Measurements from ENCODE around the gene MYO3B. TPM values are rescaled to one million over a fixed set of nuclear protein-coding genes. Genes with fewer than 3 reads are reported as not detected.

Gene MYO3B
- total and polyA plus RNA-seq, 2 donors (not counting 1 experiment from before 2014, with no cell fraction given), result not detected

DNA sequence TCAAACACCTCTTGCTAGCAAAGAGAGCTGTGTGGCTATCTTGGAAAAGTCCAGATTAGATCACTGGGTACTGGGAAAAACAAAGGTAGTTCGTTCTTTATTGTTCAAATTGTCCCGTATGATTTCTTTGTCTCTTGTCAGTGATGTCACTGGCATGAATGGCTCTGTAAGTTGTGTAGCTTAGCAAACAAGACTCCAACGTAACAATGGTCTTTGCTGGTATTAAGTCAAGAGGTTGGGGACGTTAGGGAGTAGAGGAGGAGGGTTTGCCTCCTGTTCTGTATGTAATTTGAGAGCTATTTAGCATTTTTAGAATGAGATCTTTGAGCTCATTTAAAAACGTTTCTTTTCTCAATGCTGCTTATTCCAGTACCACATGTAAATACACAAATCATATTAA lies 320.7 kb downstream of the MYO3B start:
- ATAC-seq (ENCODE audit: low read depth) (no peak), DNase-seq (no peak)
- Histone ChIP-seq H3K9me3 (ENCODE audit: control extremely low read depth in 1 of 3, control insufficient read depth in 2 of 3, insufficient read depth in 1 of 3, low read length in 2 of 3) (no peaks in the 10 kb centered on the region), H3K4me2 (replicated peaks; ENCODE audit: low read depth, low read length, poor library complexity, severe bottlenecking) (no peak overlapping the region), H3K9ac (ENCODE audit: low read length) (no peak overlapping the region), H3K79me2 (ENCODE audit: control insufficient read depth, insufficient read depth, low read length) (no peaks in the 10 kb centered on the region), H3K4me3 (ENCODE audit: control extremely low read depth in 1 of 5, extremely low read depth in 1 of 5, insufficient read depth in 1 of 5, low read depth in 2 of 5, low read length in 4 of 5) (no peak overlapping the region), H3K27me3 (replicated peaks in 1 of 4; ENCODE audit: control extremely low read depth in 1 of 4, control insufficient read depth in 3 of 4, insufficient read depth in 4 of 4, low read length in 3 of 4) (peaks cover 0 to 6% (median 0%) of the 10 kb centered on the region in 4 experiments), H2AFZ (ENCODE audit: insufficient read depth, low read depth, low read length, poor library complexity, severe bottlenecking) (no peak overlapping the region), H3K4me1 (ENCODE audit: control insufficient read depth in 2 of 2, insufficient read depth in 2 of 2, low read length in 2 of 2) (no peaks in the 10 kb centered on the region), H3K27ac (ENCODE audit: low read length in 2 of 2) (no peak overlapping the region), H3K36me3 (replicated peaks in 1 of 2; ENCODE audit: control extremely low read depth in 1 of 2, control insufficient read depth in 1 of 2, extremely low read depth in 1 of 2, insufficient read depth in 2 of 2, low read length in 1 of 2) (no peaks in the 10 kb centered on the region), H4K20me1 (ENCODE audit: control insufficient read depth, insufficient read depth, low read length, poor library complexity, severe bottlenecking) (no peaks in the 10 kb centered on the region)
- intact Hi-C loops (cut with micrococcal nuclease), result no loop called here
- CTCF ChIA-PET, result no interaction called here
- POLR2A ChIA-PET, result no interaction called here
- no peaks in the 10 kb centered on the region for H3K4me1 Mint-ChIP-seq
- no peak overlapping the region for H3K27ac Mint-ChIP-seq
- H3K4me3 Mint-ChIP-seq, result no peak overlapping the region
- no peaks in the 10 kb centered on the region for H3K9me3 Mint-ChIP-seq (ENCODE audit: insufficient read depth)
- whole genome bisulfite sequencing (ENCODE audit: insufficient coverage), result 67% methylated on average over 3 of the region's 5 CpGs
- TF ChIP-seq, protein P1, sequence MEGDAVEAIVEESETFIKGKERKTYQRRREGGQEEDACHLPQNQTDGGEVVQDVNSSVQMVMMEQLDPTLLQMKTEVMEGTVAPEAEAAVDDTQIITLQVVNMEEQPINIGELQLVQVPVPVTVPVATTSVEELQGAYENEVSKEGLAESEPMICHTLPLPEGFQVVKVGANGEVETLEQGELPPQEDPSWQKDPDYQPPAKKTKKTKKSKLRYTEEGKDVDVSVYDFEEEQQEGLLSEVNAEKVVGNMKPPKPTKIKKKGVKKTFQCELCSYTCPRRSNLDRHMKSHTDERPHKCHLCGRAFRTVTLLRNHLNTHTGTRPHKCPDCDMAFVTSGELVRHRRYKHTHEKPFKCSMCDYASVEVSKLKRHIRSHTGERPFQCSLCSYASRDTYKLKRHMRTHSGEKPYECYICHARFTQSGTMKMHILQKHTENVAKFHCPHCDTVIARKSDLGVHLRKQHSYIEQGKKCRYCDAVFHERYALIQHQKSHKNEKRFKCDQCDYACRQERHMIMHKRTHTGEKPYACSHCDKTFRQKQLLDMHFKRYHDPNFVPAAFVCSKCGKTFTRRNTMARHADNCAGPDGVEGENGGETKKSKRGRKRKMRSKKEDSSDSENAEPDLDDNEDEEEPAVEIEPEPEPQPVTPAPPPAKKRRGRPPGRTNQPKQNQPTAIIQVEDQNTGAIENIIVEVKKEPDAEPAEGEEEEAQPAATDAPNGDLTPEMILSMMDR (IDR thresholded peaks at IDR 0.05), result no peak
- TF ChIP-seq EZH2 (IDR thresholded peaks at IDR 0.05; ENCODE audit: borderline replicate concordance, insufficient read depth, low read depth, low read length, poor library complexity, severe bottlenecking), result no peak
- peaks cover 4% of the 10 kb centered on the region for H3K27me3 Mint-ChIP-seq

DNA sequence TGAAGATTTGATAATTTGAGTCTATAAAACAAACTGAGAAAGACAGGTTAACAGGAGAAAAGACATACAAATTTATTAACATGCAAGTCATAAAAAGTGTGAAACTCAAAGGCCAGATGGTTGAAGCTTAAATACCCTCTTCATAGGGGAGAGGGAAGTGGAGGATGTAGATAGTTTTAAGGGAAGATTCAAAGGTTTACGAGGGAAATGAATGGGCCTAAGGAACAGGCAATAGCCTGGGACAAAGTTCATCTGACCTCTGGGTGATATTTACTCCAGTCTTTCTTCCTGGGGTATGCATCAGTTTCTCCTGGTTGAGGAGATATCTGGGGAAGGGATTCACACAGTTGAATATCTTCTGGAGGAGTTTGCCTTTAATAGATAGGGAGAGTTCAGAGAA lies 322.2 kb downstream of the MYO3B start:
- H3K27me3 ChIP-seq (replicated peaks in 1 of 4; ENCODE audit: control extremely low read depth in 1 of 4, control insufficient read depth in 3 of 4, insufficient read depth in 4 of 4, low read length in 3 of 4), result peaks cover 0 to 6% (median 0%) of the 10 kb centered on the region in 4 experiments
- H3K4me2 ChIP-seq (replicated peaks; ENCODE audit: low read depth, low read length, poor library complexity, severe bottlenecking), result no peak overlapping the region
- no peaks in the 10 kb centered on the region for H3K9me3 Mint-ChIP-seq (ENCODE audit: insufficient read depth)
- WGBS (ENCODE audit: insufficient coverage), result 90% methylated on average over 1 of the region's 1 CpG
- intact Hi-C loops (cut with micrococcal nuclease), result no loop called here
- no peaks in the 10 kb centered on the region for H3K4me1 ChIP-seq (ENCODE audit: control insufficient read depth in 2 of 2, insufficient read depth in 2 of 2, low read length in 2 of 2)
- no peak overlapping the region for H3K4me3 Mint-ChIP-seq
- DNase-seq, result no peak
- H3K36me3 ChIP-seq (replicated peaks in 1 of 2; ENCODE audit: control extremely low read depth in 1 of 2, control insufficient read depth in 1 of 2, extremely low read depth in 1 of 2, insufficient read depth in 2 of 2, low read length in 1 of 2), result no peaks in the 10 kb centered on the region
- no peak overlapping the region for H3K27ac ChIP-seq (ENCODE audit: low read length in 2 of 2)
- H3K4me1 Mint-ChIP-seq, result no peaks in the 10 kb centered on the region
- no peak overlapping the region for H3K9ac ChIP-seq (ENCODE audit: low read length)
- no peaks in the 10 kb centered on the region for H4K20me1 ChIP-seq (ENCODE audit: control insufficient read depth, insufficient read depth, low read length, poor library complexity, severe bottlenecking)
- ChIA-PET POLR2A (no interaction called here), CTCF (no interaction called here)
- H3K9me3 ChIP-seq (ENCODE audit: control extremely low read depth in 1 of 3, control insufficient read depth in 2 of 3, insufficient read depth in 1 of 3, low read length in 2 of 3), result no peaks in the 10 kb centered on the region
- TF ChIP-seq, protein P1 (IDR thresholded peaks at IDR 0.05), result no peak
- no peak for TF ChIP-seq EZH2 (IDR thresholded peaks at IDR 0.05; ENCODE audit: borderline replicate concordance, insufficient read depth, low read depth, low read length, poor library complexity, severe bottlenecking)
- H3K27me3 Mint-ChIP-seq, result peaks cover 12% of the 10 kb centered on the region
- no peaks in the 10 kb centered on the region for H3K79me2 ChIP-seq (ENCODE audit: control insufficient read depth, insufficient read depth, low read length)
- no peak overlapping the region for H3K4me3 ChIP-seq (ENCODE audit: control extremely low read depth in 1 of 5, extremely low read depth in 1 of 5, insufficient read depth in 1 of 5, low read depth in 2 of 5, low read length in 4 of 5)
- no peak for ATAC-seq (ENCODE audit: low read depth)
- no peak overlapping the region for H2AFZ ChIP-seq (ENCODE audit: insufficient read depth, low read depth, low read length, poor library complexity, severe bottlenecking)
- no peak overlapping the region for H3K27ac Mint-ChIP-seq

Data from B cell (primary cell).